IMR-90 (cell line): ENCODE results near the gene HELZ. TPM values are rescaled to one million over a fixed set of nuclear protein-coding genes. Genes with fewer than 3 reads are reported as not detected.

Experiments used
- ATAC-seq: fragments of 200-7000 bp; cut with Tn5 transposase; 2 replicates; pipeline ENCODE4 v1.9.1; 2020; ENCODE audit warnings: low read depth, mild to moderate bottlenecking, moderate library complexity
- BruUV-seq: library from RNA; stranded (reverse); fragments of 400-500 nt; replicated peaks from 2 replicates; lab custom pipeline; 2021; lab: Mats Ljungman, UMichigan
- CTCF ChIA-PET: fragments of 300-600 bp; formaldehyde crosslinking; extraction: SDS; loops from one replicate; lab custom pipeline; 2021; ENCODE audit warnings: antibody characterized with exemption; lab: Yijun Ruan, JAX
- POLR2A ChIA-PET: fragments of 300-600 bp; sonication (Branson Sonifier 250); formaldehyde crosslinking; loops from one replicate; lab custom pipeline; 2022; ENCODE audit warnings: antibody characterized with exemption; ENCODE audit not compliant: unreplicated experiment; lab: Charles Lee
- DNase-seq: peaks from one replicate; pipeline ENCODE4 v3.0.0; 2013
- H2AFZ ChIP-seq: replicated peaks from 2 replicates; pipeline ENCODE3; 2013; ENCODE audit warnings: low read length, mild to moderate bottlenecking; ENCODE audit not compliant: poor library complexity
- H2AK5ac ChIP-seq: 2 replicates; pipeline ENCODE4 v1.6.1; 2013; ENCODE audit warnings: low read depth, low read length, inconsistent platforms
- H2AK9ac ChIP-seq: replicated peaks from 2 replicates; pipeline ENCODE3; 2013; ENCODE audit warnings: mild to moderate bottlenecking, low read depth, low read length, moderate library complexity; ENCODE audit not compliant: poor library complexity
- H2BK120ac ChIP-seq: 2 replicates; pipeline ENCODE4 v1.6.1; 2013; ENCODE audit warnings: low read depth, low read length, inconsistent platforms
- H2BK15ac ChIP-seq: 3 replicates; pipeline ENCODE4 v1.6.1; 2013; ENCODE audit warnings: low read depth, low read length, inconsistent platforms
- H2BK20ac ChIP-seq: 2 replicates; pipeline ENCODE4 v1.6.1; 2013; ENCODE audit warnings: low read depth, mild to moderate bottlenecking, inconsistent platforms, low read length, moderate library complexity
- H2BK5ac ChIP-seq: 2 replicates; pipeline ENCODE4 v1.6.1; 2013; ENCODE audit warnings: mild to moderate bottlenecking, low read depth, low read length, inconsistent platforms; ENCODE audit not compliant: poor library complexity, severe bottlenecking
- H3K14ac ChIP-seq: replicated peaks from 2 replicates; pipeline ENCODE4 v1.6.1; 2013; ENCODE audit warnings: low read depth, low read length, inconsistent platforms
- H3K18ac ChIP-seq: 2 replicates; pipeline ENCODE4 v1.6.1; 2013; ENCODE audit warnings: low read depth, low read length, control low read depth
- H3K23ac ChIP-seq: 2 replicates; pipeline ENCODE4 v1.6.1; 2013; ENCODE audit warnings: low read depth, low read length, inconsistent platforms
- H3K27ac ChIP-seq: 2 replicates; pipeline ENCODE4 v1.5.1; 2013; ENCODE audit warnings: mild to moderate bottlenecking, control low read depth, low read length; ENCODE audit not compliant: insufficient read depth
- H3K27me3 ChIP-seq: 2 replicates; pipeline ENCODE4 v1.6.1; 2013; ENCODE audit warnings: low read length; ENCODE audit not compliant: control insufficient read depth, insufficient read depth
- H3K36me3 ChIP-seq: 2 replicates; pipeline ENCODE4 v1.6.1; 2013; ENCODE audit warnings: low read length, mixed read lengths; ENCODE audit not compliant: control insufficient read depth, insufficient read depth
- H3K4ac ChIP-seq: 2 replicates; pipeline ENCODE4 v1.6.1; 2013; ENCODE audit warnings: low read depth, low read length, inconsistent platforms
- H3K4me1 ChIP-seq: 2 replicates; pipeline ENCODE4 v1.6.1; 2013; ENCODE audit warnings: low read length, mixed read lengths; ENCODE audit not compliant: control insufficient read depth, insufficient read depth
- H3K4me2 ChIP-seq: 2 replicates; pipeline ENCODE4 v1.6.1; 2013; ENCODE audit warnings: low read depth, mild to moderate bottlenecking, control low read depth, low read length, moderate library complexity
- H3K4me3 ChIP-seq: 2 replicates; pipeline ENCODE4 v1.5.1; 2013; ENCODE audit warnings: low read depth, mild to moderate bottlenecking, control low read depth, low read length, moderate library complexity; ENCODE audit not compliant: insufficient read depth
- H3K56ac ChIP-seq: 2 replicates; pipeline ENCODE4 v1.6.1; 2013; ENCODE audit warnings: low read length, inconsistent platforms; ENCODE audit not compliant: insufficient read depth; ENCODE audit errors: extremely low read depth
- H3K79me1 ChIP-seq, 2 experiments: 2 replicates each; pipeline ENCODE4 v1.6.1; 2013; ENCODE audit warnings: low read length in 2 of 2, inconsistent platforms in 1 of 2, low read depth in 1 of 2
- H3K9ac ChIP-seq: 2 replicates; pipeline ENCODE4 v1.6.1; 2013; ENCODE audit warnings: low read depth, low read length, control low read depth
- H3K9me1 ChIP-seq: 2 replicates; pipeline ENCODE4 v1.6.1; 2013; ENCODE audit warnings: low read length, inconsistent platforms; ENCODE audit not compliant: insufficient read depth
- H3K9me3 ChIP-seq: 2 replicates; pipeline ENCODE4 v1.6.1; 2013; ENCODE audit warnings: low read length; ENCODE audit not compliant: control insufficient read depth, insufficient read depth
- H4K20me1 ChIP-seq: 2 replicates; pipeline ENCODE4 v1.6.1; 2013; ENCODE audit warnings: low read length, inconsistent platforms; ENCODE audit not compliant: insufficient read depth
- H4K5ac ChIP-seq: 2 replicates; pipeline ENCODE4 v1.6.1; 2013; ENCODE audit warnings: mild to moderate bottlenecking, low read depth, low read length, control low read depth
- H4K8ac ChIP-seq, 2 experiments: 2 replicates each; pipeline ENCODE4 v1.6.1; 2013; ENCODE audit warnings: low read depth in 2 of 2, low read length in 2 of 2, control low read depth in 1 of 2, inconsistent platforms in 1 of 2
- H4K91ac ChIP-seq: 2 replicates; pipeline ENCODE4 v1.6.1; 2013; ENCODE audit warnings: low read depth, low read length, inconsistent platforms; ENCODE audit not compliant: insufficient read depth
- BHLHE40 ChIP-seq: fragments of 150-350 bp; IDR thresholded peaks from 2 replicates; pipeline ENCODE4 v1.6.1; 2016; ENCODE audit warnings: mild to moderate bottlenecking, low read depth, low read length
- CHD1 ChIP-seq: IDR thresholded peaks from 2 replicates; pipeline ENCODE4 v1.6.1; 2012; ENCODE audit warnings: low read depth, low read length, improper control_type of control experiment
- CTCF ChIP-seq: conservative IDR thresholded peaks from 2 replicates; pipeline ENCODE4 v1.5.1; 2012; ENCODE audit warnings: mild to moderate bottlenecking, low read depth, low read length, improper control_type of control experiment
- ELK1 ChIP-seq: fragments of 150-350 bp; IDR thresholded peaks from 2 replicates; pipeline ENCODE4 v1.6.1; 2016; ENCODE audit warnings: low read depth, mild to moderate bottlenecking, low read length, moderate library complexity, borderline replicate concordance
- FOS ChIP-seq: fragments of 150-350 bp; IDR thresholded peaks from 2 replicates; pipeline ENCODE4 v1.6.1; 2016; ENCODE audit warnings: low read depth, low read length
- MAFK ChIP-seq: IDR thresholded peaks from 2 replicates; pipeline ENCODE4 v1.6.1; 2012; ENCODE audit warnings: low read depth, low read length, improper control_type of control experiment
- MAZ ChIP-seq: IDR thresholded peaks from 2 replicates; pipeline ENCODE4 v1.6.1; 2012; ENCODE audit warnings: low read depth, mild to moderate bottlenecking, low read length, improper control_type of control experiment, moderate library complexity, borderline replicate concordance
- POLR2A ChIP-seq: IDR thresholded peaks from 2 replicates; pipeline ENCODE4 v1.6.1; 2012; ENCODE audit warnings: mild to moderate bottlenecking, low read depth, low read length
- RCOR1 ChIP-seq: IDR thresholded peaks from 2 replicates; pipeline ENCODE4 v1.6.1; 2012; ENCODE audit warnings: mild to moderate bottlenecking, low read length, improper control_type of control experiment; ENCODE audit not compliant: insufficient replicate concordance
- SMC3 ChIP-seq: fragments of 150-350 bp; IDR thresholded peaks from 2 replicates; pipeline ENCODE4 v1.6.1; 2016; ENCODE audit warnings: low read depth, mild to moderate bottlenecking, antibody characterized with exemption, low read length, moderate library complexity
- WGBS, 2 experiments: methylation state at CpG; one replicate each; pipeline versions ENCODE4 v1.1.5 to v1.1.7; 2013; ENCODE audit warnings: missing lambda C conversion rate in 2 of 2; ENCODE audit not compliant: insufficient read length in 1 of 2; ENCODE audit errors: extremely low coverage in 2 of 2; 5-methylcytosine and 5-hydroxymethylcytosine counted together
- dilution Hi-C: fragments of 300-500 bp; cut with HindIII; formaldehyde crosslinking; loops from one replicate; pipeline ENCODE4 v1.14.3; 2018; ENCODE audit warnings: low sequenced_read_pairs; ENCODE audit not compliant: unreplicated experiment
- in situ Hi-C: fragments of 300-500 bp; cut with MboI; formaldehyde crosslinking; loops from 3 replicates; pipeline ENCODE4 v1.14.3; 2019; ENCODE audit warnings: low sequenced_read_pairs, inconsistent platforms, mixed read lengths
- intact Hi-C: fragments of 100-400 bp; cut with micrococcal nuclease; formaldehyde crosslinking; loops from 2 replicates; pipeline ENCODE4 v1.10.0; 2022
- polyA plus RNA-seq, 3 experiments: library from polyadenylated mRNA; depleted of rRNA; stranded (reverse); fragments of >200 nt; gene quantifications; 2 replicates each; pipeline ENCODE4 v1.2.3, GENCODE V29; 2012; ENCODE audit warnings: low replicate concordance in 1 of 3
- total RNA-seq: library from RNA; depleted of rRNA; stranded (reverse); fragments of >200 nt; gene quantifications from 2 replicates; pipeline ENCODE4 v1.2.3, GENCODE V29; 2012

Gene HELZ
- total and polyA plus RNA-seq, 2 of the 4 experiments (the other 2 are of a cell fraction) = 8.0 to 60.6 TPM

- Histone ChIP-seq H3K4me2 (no peak overlapping the region), H4K5ac (no peak overlapping the region), H4K8ac (no peak overlapping the region), H2AK9ac (no peak overlapping the region), H2BK120ac (no peak overlapping the region), H2BK5ac (no peak overlapping the region), H3K14ac (no peak overlapping the region), H3K79me1 (peaks cover 0 to 13% of the 10 kb centered on the region in 2 experiments; a peak in 3 of 4 replicates), H4K20me1 (no peaks in the 10 kb centered on the region), H3K9me1 (peaks cover 8% of the 10 kb centered on the region), H2AK5ac (no peak overlapping the region), H3K27me3 (no peaks in the 10 kb centered on the region), H2BK15ac (no peak overlapping the region), H3K36me3 (peaks cover 31% of the 10 kb centered on the region), H2AFZ (no peak overlapping the region), H3K4ac (no peak overlapping the region), H3K23ac (no peak overlapping the region), H3K27ac (no peak overlapping the region), H3K9ac (no peak overlapping the region), H3K4me3 (no peak overlapping the region), H2BK20ac (no peak overlapping the region), H4K91ac (no peak overlapping the region), H3K4me1 (peaks cover 2% of the 10 kb centered on the region; the same call in 1 of the 2 replicates), H3K56ac (no peak overlapping the region), H3K18ac (no peak overlapping the region), H3K9me3 (no peaks in the 10 kb centered on the region)
- dilution Hi-C loops (no loop called here), intact Hi-C loops (no loop called here), in situ Hi-C loops (no loop called here)
- no CpG with 5 or more reads among the region's 5 CpGs for WGBS, 2 experiments
- TF ChIP-seq FOS = no peak
- no peak for TF ChIP-seq MAZ
- no peak for TF ChIP-seq BHLHE40
- TF ChIP-seq MAFK = no peak
- TF ChIP-seq CHD1 = no peak
- TF ChIP-seq ELK1 = no peak
- no peak for TF ChIP-seq RCOR1
- no peak for TF ChIP-seq POLR2A
- TF ChIP-seq SMC3 = no peak
- no peak for TF ChIP-seq CTCF
- ChIA-PET CTCF (no interaction called here), POLR2A (no interaction called here)
- DNase-seq = no peak
- BruUV-seq = TSS peak; percentile 95
- no peak for ATAC-seq
Measured at GRCh38 chr17:67109111-67109510, 135.9 kb downstream of the HELZ start.
